ENCODE results near the gene SRPRB. TPM values are rescaled to one million over a fixed set of nuclear protein-coding genes. Genes with fewer than 3 reads are reported as not detected.

Gene SRPRB
- polyA plus RNA-seq, 1 donor from 2014 or later = 46.9 TPM

DNA sequence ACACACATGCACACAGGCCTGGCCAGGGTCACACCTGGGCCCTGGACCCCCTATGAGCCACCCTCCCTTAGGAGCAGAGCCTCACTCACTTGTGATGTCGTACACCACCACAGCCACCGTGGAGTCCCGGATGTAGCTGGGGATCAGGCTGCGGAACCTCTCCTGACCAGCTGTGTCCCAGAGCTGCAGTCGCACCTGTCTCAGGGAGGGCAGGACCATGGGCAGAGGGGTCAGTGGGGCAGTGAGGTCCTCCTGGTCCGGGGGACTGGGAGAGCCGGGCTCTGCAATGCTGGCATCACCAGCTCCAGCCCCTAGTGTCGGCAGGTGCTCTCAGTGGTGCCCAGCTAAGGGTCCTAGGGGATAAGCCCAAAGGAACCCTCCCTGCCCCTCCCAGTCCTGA is 35.6 kb downstream of the SRPRB start:
- no peak for TF ChIP-seq CTCF (IDR thresholded peaks at IDR 0.05; ENCODE audit: poor library complexity, severe bottlenecking)
- no peak for TF ChIP-seq SMC3 (conservative IDR thresholded peaks at IDR 0.05; ENCODE audit: poor library complexity)
- no peak for TF ChIP-seq POLR2AphosphoS5 (IDR thresholded peaks at IDR 0.05)
- TF ChIP-seq EZH2 (IDR thresholded peaks at IDR 0.05; ENCODE audit: borderline replicate concordance, insufficient read depth, low read length, poor library complexity, severe bottlenecking) = no peak
- TF ChIP-seq EP300 (conservative IDR thresholded peaks at IDR 0.05; ENCODE audit: poor library complexity, severe bottlenecking) = no peak
- TF ChIP-seq, protein P1, sequence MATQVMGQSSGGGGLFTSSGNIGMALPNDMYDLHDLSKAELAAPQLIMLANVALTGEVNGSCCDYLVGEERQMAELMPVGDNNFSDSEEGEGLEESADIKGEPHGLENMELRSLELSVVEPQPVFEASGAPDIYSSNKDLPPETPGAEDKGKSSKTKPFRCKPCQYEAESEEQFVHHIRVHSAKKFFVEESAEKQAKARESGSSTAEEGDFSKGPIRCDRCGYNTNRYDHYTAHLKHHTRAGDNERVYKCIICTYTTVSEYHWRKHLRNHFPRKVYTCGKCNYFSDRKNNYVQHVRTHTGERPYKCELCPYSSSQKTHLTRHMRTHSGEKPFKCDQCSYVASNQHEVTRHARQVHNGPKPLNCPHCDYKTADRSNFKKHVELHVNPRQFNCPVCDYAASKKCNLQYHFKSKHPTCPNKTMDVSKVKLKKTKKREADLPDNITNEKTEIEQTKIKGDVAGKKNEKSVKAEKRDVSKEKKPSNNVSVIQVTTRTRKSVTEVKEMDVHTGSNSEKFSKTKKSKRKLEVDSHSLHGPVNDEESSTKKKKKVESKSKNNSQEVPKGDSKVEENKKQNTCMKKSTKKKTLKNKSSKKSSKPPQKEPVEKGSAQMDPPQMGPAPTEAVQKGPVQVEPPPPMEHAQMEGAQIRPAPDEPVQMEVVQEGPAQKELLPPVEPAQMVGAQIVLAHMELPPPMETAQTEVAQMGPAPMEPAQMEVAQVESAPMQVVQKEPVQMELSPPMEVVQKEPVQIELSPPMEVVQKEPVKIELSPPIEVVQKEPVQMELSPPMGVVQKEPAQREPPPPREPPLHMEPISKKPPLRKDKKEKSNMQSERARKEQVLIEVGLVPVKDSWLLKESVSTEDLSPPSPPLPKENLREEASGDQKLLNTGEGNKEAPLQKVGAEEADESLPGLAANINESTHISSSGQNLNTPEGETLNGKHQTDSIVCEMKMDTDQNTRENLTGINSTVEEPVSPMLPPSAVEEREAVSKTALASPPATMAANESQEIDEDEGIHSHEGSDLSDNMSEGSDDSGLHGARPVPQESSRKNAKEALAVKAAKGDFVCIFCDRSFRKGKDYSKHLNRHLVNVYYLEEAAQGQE (IDR thresholded peaks at IDR 0.05; ENCODE audit: borderline replicate concordance) = no peak
- no peak for TF ChIP-seq MXI1 (conservative IDR thresholded peaks at IDR 0.05; ENCODE audit: poor library complexity, severe bottlenecking)
- TF ChIP-seq RAD21 (conservative IDR thresholded peaks at IDR 0.05) = no peak
- no peak for TF ChIP-seq TAF1 (IDR thresholded peaks at IDR 0.05; ENCODE audit: low read depth)
- Histone ChIP-seq H3K36me3 (ENCODE audit: insufficient read depth, low read length) (no peaks in the 10 kb centered on the region), H3K9me2 (ENCODE audit: insufficient read depth, low read length) (no peaks in the 10 kb centered on the region), H2AFZ (ENCODE audit: low read depth, low read length) (no peak overlapping the region), H3K9ac (ENCODE audit: low read length) (no peak overlapping the region), H3K27me3 (ENCODE audit: insufficient read depth, low read depth, low read length) (no peaks in the 10 kb centered on the region), H3K4me3 (ENCODE audit: low read length) (no peak overlapping the region), H3K4me2 (ENCODE audit: low read length) (no peak overlapping the region), H3K9me3 (ENCODE audit: low read length) (no peaks in the 10 kb centered on the region), H3K79me2 (replicated peaks; ENCODE audit: insufficient read depth, low read length) (no peaks in the 10 kb centered on the region), H3F3A (ENCODE audit: insufficient read depth, low read length, poor library complexity, severe bottlenecking) (no peaks in the 10 kb centered on the region), H4K20me1 (ENCODE audit: insufficient read depth) (no peaks in the 10 kb centered on the region), H3K27ac (ENCODE audit: low read length) (no peak overlapping the region)

- Histone ChIP-seq H3K9me3 (ENCODE audit: low read length) (no peaks in the 10 kb centered on the region), H3K79me2 (replicated peaks; ENCODE audit: insufficient read depth, low read length) (no peaks in the 10 kb centered on the region), H3K4me3 (ENCODE audit: low read length) (no peak overlapping the region), H3K36me3 (ENCODE audit: insufficient read depth, low read length) (no peaks in the 10 kb centered on the region), H2AFZ (ENCODE audit: low read depth, low read length) (no peak overlapping the region), H4K20me1 (ENCODE audit: insufficient read depth) (no peaks in the 10 kb centered on the region), H3K4me2 (ENCODE audit: low read length) (no peak overlapping the region), H3K9ac (ENCODE audit: low read length) (no peak overlapping the region), H3K27ac (ENCODE audit: low read length) (no peak overlapping the region), H3K9me2 (ENCODE audit: insufficient read depth, low read length) (no peaks in the 10 kb centered on the region), H3K27me3 (ENCODE audit: insufficient read depth, low read depth, low read length) (no peaks in the 10 kb centered on the region), H3F3A (ENCODE audit: insufficient read depth, low read length, poor library complexity, severe bottlenecking) (no peaks in the 10 kb centered on the region)
- TF ChIP-seq RAD21 (conservative IDR thresholded peaks at IDR 0.05) (no peak), EZH2 (IDR thresholded peaks at IDR 0.05; ENCODE audit: borderline replicate concordance, insufficient read depth, low read length, poor library complexity, severe bottlenecking) (no peak), CTCF (IDR thresholded peaks at IDR 0.05; ENCODE audit: poor library complexity, severe bottlenecking) (no peak), POLR2AphosphoS5 (IDR thresholded peaks at IDR 0.05) (no peak)
- TF ChIP-seq, protein P1 (IDR thresholded peaks at IDR 0.05; ENCODE audit: borderline replicate concordance) = no peak
Observed at GRCh38 chr3:133842158-133842557, 36.5 kb downstream of the SRPRB start.

All from neural cell (in vitro differentiated cells).